GM19035 (cell line): Measurements from ENCODE around the gene DLG4.
"Not testable (repeated sequence)": the region's sequence is repeated elsewhere in the genome, so short reads cannot be mapped to it uniquely, and the experiment has no call there.

Source experiments
- ATAC-seq: cut with Tn5 transposase; IDR thresholded peaks from one replicate; pipeline ENCODE4 v1.9.1; 2021; ENCODE audit not compliant: unreplicated experiment

Gene DLG4

DNA sequence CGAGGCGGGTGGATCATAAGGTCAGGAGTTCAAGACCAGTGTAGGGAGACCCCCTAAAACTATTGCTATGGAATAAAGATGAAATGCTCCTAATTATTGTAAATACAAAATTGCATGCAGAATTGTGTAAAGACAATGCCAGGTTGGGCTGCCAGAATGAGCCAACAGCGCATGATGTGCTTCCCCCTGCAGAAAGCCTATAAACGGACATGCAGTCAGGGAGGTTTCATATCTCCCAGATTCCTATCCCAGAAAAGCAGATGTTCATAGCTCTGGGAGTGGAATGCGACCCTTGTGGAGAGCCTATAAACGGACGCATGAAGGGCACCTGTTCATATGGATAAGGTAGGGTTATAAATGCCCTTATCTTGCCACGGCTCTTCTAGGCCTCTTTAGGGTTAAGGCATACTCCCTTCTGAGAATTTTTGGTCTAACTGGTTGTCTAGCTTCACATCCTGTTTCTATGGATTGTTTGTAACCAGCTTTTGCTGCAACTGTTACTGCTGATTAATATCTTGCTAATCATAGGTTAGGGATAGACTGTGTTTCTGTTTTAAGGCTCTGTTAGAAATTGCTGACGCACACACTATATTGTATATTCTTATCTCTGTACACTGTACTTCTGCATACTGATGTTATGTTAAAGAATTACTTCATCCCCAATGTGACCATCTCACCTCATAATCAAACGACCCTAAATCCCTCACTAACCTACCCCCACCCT lies 50.6 kb downstream of the DLG4 start:
- not testable (repeated sequence) for ATAC-seq

DNA sequence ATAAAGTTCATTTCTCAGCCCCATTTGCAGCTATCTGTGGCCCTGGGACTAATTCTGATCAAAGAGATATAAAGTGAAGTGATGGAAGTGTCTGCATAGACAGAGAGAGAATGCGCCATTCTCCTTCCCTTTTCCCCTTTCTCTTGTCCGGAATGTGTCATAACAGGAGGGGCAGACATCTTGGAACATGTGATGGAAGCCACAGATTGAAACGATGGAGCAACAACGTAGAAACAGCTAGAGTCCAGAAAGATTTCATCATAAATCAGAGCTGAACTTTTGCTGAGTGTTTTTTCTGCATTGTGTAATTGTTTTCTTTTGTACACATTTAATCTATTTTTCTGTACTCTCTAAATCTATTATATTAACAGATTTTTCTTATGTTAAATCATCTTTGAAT lies 51.8 kb downstream of the DLG4 start:
- ATAC-seq, result no peak

DNA sequence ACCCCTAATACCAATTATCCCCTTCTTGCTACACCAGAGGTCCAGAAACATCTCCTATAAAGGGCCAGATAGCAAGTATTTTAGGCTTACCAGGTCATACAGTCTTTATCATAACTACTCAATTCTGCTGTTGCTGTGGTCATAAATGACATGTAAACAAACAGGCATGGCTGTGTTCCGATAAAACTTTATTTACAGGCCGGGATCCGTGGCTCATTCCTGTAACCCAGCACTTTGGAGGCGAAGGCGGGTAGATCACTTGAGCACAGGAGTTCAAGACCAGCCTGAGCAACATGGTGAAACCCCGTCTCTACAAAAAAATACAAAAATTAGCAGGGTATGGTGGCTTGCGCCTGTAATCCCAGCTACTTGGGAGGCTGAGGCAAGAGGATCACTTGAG lies 52.8 kb downstream of the DLG4 start:
- no peak for ATAC-seq

GRCh38 chr17:7159571-7159970 lies 60.1 kb downstream of the DLG4 start:
- ATAC-seq, result not testable (repeated sequence)

GRCh38 chr17:7158424-7158823 lies 61.2 kb downstream of the DLG4 start:
- not testable (repeated sequence) for ATAC-seq

DNA sequence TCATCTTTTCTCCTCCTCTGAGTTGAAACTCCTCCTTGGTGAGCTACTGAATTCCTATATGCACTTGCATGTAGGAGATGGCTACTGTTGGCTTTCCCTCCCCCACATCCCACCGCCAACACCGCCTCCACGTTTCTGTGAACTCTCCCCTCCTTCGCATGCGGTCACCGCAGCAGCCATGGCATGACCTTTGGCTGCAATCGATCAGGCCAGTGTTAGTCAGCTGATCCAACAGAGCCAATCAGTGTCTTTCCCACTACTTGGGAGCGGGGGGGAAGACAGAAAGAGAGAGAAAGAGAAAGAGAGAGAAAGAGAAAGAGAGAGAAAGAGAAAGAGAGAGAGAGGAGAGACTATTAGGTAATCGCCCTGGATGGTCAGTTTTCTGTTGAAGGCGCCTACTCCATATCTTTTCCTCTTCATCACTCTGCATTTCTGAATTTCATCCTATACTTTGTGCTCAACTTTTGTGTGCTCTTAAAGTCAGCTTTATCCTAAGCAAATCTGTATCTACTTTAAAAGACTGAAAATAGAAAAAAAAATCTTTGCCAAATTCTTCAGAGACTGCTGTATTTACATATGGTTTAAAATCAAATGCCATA lies 63.2 kb downstream of the DLG4 start:
- no peak for ATAC-seq

GRCh38 chr17:7147772-7148171 lies 71.9 kb downstream of the DLG4 start:
- no peak for ATAC-seq

DNA sequence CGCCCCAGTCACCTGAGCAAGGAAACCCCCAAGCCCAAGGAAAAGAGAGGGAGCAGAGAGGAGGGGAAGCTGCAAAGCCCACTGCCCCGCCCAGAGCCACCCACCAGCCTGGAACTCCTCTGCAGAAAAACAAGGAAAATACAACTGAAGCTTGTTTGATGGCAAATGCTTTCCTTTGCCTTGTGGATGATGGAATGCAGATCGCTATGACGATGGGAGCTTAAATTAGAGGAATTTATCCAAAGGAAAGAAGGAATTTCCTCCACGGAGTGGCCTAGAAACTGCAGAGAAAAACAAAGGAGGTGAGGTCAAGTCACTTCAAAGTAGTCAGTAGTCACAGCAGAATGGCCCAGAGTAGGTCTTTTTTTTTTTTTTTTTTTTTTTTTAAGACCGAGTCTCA lies 73.5 kb downstream of the DLG4 start:
- ATAC-seq, result no peak

GRCh38 chr17:7144213-7144612 lies 75.4 kb downstream of the DLG4 start:
- ATAC-seq, result no peak

DNA sequence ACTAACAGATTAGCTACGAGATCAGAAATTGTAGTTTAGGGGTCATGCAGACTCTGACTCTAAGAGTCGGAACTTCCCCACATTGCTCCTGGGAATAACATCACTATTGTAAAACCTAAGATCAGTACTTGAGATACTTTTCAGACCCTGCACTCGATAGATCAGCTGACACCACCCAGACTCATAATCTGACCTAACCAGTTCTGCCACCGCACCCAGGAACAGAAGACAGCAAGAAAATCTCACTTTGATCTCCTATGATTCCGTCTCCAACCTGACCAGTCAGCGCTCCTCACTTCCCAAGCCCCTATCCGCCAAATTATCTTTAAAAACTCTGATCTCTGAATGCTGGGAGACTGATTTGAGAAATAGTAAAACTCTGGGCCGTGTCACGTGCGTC lies 77.8 kb downstream of the DLG4 start:
- no peak for ATAC-seq

GRCh38 chr17:7139400-7139799 lies 80.2 kb downstream of the DLG4 start:
- ATAC-seq, result no peak

DNA sequence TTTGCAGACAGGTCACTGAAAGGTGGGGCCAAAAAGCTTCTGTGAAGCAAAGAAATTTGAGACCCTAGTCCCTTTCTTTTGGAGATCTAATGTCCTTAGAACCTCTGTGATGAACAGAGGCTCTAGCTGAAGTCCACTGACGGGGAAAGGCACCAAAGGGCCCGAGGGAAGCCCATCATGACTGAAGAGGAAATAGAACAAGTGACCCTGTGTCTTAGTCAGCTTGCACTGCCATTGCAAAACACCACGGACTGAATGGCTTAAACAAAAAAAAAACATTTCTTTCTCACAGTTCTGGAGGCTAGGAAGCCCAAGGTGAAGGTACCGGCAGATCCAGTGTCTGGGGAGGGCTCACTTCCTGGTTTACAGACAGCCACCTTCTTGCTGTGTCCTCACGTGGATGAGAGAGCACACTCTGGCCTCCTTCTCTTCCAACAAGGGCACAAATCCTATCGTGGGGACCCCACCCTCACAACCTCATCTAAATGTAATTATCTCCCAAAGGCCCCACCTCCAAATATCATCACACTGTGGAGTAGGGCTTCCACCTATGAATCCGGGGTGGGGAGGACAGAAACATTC lies 80.7 kb downstream of the DLG4 start:
- ATAC-seq, result no peak

- ATAC-seq, result no peak
Observed at GRCh38 chr17:7137171-7137943, 82.3 kb downstream of the DLG4 start.
